Superior temporal gyrus (tissue), 1 donor: Measurements from ENCODE around the gene DNAH5.

Experiments used
- DNase-seq: peaks from one replicate; pipeline ENCODE4 v3.0.0-alpha.2; 2016; ENCODE audit errors: extremely low spot score

The DNAH5 gene

DNA sequence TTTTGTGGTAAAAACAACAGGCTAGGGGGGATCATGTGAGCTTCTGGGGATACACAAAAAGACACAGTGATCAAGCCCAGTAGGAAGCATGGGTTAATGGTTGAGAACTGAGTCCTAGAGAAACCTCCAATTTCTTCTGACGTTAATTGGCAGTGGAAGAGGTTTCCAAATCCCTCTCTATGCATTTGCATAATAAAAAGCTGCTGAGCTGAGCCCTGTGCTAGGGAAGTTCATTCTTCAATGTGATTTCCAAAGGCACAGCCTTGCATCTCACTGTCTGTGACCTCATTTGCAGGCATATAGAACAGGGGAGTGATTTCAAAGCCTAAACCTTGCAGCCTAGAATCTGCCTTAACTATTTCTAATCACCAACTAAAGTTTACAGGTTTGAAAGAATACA lies 812 bp downstream of the DNAH5 start:
- DNase-seq, result no peak

DNA sequence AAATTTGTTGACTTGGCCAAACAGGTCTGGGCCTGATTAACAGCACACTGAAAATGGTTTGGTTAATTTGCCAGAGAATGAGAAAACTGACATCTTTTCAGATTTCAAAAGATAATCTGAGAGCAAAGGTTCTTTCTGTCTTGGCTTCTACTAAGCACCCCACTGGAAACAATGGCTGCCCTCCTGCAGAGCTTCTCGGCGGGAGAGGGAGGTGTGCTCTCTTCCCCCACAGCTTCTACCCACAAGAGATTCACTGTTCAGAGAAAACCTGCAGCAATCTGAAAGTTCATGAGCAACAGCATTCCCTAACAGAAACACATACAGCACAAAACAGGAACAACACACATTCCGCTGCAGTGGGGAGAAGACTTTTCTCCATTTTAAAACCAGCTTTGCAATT lies 3.0 kb downstream of the DNAH5 start:
- DNase-seq, result no peak

DNA sequence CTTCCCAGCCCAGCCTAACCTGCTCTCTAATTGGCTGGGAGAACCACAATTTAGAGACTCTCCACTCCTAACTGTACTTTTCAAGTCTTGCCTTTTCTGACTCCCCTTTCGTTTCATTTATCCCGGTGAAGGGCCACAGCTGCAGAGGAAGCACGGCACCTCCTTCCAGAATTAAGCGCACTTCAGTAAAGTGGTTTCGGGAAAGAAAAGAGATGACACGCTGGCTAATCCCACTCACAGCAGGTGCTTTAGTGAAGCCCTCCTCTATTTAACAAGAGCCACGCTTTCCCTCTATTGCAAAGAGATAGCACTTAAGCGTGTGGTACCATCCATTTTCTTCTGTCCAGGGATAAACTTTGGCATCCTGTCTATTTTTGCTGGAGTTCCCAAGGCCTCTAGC lies 4.8 kb downstream of the DNAH5 start:
- no peak for DNase-seq

DNA sequence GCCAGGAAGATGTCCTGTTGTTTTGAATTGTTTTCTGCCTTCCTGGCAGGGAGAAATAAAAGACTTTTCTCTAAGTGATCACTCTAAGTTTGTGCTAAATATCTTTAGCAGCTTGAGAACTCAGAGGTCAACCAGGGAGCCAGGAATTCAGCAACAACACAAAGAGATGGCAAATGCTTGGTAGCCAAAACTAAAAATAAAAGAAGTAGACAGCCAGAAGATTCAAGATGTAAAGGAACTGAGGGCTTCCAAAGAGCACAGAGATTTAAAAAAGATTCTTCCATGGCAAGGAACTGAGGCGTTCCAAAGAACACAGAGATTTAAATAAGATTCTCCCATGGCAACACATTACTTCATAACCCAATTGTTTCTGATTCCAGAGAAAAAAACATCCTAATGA lies 9.6 kb downstream of the DNAH5 start:
- no peak for DNase-seq

DNA sequence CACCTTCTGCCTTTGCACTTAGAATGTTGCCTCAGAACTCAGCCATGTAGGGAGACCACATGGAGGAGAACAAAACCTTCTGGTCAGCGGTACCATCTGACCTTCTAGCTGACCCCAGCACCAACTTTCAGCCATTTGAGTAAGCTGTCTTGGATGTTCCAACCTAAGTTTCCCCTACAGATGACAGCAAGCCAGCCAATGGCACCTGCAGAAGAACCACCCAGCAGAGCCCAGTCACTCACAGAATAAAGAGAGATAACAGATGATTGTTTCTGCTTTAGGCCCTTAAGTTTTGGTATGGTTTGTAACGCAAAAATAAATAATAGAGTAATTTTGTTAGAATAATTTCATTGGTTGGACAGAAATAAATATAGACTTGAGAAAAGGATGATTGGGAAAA lies 10.4 kb downstream of the DNAH5 start:
- no peak for DNase-seq

DNA sequence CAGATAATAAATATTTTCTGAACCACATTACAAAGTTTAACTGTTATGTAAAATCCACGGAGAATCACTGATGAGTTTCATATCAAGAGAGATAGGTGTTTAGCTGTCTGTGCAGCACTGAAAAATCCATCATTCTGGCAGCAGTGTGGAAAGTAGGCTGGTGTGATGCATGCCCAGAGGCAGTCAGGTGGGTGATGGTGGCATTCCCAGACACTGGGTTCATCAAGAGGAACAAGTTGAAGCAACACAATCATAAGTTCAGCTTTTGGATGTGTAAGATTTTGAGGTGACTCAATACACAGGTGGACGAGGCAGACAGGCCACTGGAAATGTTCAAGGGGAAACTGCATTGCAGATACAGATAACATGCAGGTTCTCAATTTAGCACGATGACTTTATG lies 11.9 kb downstream of the DNAH5 start:
- no peak for DNase-seq

DNA sequence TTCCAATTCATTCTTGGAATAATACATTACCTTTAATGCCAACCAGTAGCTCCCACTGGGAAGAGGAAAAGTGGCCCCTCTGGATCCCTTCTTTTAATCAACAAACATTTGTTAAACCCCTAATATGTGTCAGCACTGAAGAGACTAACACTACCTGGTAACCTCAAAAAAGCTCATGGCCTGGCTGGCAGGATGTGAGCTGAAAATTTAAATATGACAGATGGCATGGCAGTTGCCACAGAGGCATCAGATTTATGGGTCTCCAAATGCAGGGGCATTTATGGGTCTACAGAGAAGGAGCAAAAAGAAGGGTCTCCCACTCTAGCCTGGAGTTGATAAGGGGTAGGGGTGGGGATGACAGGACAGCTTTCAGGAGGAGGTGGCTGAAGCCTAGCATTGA lies 12.5 kb downstream of the DNAH5 start:
- no peak for DNase-seq

DNA sequence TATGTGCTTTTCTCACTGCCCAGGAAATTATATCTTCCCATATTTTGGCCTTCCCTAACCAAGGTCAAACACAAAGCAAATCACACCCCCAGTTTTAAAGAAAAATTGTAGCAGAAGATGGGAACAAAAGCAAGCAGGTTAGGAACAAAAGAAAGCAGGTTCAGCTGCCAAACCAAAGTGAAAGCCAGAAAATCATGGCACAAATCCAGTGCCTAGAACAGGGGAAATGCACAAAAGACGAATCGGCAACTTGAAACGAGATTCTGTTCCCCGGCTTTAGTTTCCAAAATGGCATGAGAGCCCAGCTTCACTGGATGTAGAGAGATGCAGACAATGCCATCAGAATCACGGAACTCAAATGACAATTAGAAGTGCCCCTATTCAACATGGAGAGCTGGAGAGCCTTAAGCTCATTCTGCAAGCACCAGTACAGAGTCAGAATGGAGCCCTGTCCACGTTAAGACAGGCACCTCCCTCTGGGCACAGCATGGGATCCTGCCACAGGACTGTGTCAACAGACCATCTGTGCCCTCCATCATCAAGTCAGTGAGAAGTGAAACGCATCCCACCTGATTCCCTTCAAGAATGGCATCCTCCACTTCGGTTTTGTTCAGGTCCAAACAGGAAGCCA lies 13.8 kb downstream of the DNAH5 start:
- no peak for DNase-seq

DNA sequence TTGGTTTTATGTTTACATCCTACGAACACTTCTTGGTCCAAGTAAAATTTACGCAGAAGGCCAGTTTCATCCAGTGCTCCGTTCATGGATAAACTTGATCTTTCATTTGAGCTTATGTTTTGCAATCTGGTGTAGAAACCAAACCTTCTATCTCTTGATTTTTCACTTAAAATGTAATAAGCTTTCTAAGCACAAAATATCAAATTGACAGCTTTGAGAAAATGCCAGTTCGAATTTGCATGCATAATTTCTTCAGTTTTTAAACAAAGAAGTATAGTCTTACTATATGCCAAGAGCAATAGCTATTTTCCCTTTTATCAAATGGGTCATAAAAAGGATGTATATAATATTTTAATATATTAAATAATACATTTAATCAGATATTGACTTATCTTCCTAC lies 17.8 kb downstream of the DNAH5 start:
- no peak for DNase-seq

DNA sequence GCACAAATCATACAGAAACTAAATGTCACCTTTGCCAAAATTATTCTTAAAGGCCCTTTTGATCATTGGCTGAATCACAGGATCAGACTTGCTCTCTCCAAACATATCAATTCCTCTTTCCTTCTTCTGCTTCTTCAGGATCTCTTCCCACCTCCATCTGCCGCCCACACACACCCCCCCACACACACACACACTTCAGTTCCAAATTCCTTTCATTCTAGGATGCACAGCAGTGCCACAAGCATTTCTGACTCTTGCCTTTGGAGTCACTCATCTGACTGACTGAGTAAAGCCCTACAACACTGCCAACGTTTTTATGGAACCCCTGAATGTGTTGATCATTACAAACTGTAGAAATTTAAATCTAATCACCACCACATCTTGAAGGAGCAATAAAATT lies 22.9 kb downstream of the DNAH5 start:
- DNase-seq, result no peak

DNA sequence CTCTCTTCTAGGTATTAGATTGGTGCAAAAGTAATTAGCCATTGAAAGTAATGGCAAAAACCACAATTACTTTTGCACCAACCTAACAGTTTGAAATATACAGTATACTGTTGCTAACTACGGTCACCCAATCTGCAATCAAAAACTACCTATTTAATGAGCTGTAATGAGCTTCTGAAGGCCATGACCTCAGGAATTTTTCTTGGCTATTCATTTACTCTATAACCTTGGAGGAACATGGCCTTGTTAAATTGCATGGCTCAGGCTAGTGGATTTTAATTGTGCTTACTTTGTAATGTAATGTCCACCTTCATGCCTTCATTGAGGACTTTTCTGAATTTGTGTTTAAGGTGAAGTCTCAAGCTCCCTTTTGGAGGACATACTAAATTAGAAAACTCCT lies 24.7 kb downstream of the DNAH5 start:
- DNase-seq, result no peak

DNA sequence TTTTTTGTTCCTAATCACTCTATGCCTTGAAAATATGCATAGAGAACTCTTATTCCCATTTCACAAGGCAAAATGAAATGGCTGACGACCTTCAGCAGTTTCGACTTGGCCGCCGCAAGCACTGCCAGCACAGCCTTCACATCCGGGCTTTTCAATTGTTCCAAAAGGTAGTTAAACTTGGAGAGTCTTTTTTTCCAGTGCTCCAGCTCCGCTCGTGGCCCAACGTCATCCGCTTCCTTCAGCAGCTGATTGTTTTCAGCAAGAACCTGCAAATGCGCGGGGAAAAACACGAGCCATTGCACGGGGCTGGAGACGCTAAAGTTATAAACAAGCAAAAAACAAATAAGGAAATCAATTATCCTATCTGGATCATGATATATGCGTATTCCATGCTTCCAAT lies 25.4 kb downstream of the DNAH5 start:
- no peak for DNase-seq

DNA sequence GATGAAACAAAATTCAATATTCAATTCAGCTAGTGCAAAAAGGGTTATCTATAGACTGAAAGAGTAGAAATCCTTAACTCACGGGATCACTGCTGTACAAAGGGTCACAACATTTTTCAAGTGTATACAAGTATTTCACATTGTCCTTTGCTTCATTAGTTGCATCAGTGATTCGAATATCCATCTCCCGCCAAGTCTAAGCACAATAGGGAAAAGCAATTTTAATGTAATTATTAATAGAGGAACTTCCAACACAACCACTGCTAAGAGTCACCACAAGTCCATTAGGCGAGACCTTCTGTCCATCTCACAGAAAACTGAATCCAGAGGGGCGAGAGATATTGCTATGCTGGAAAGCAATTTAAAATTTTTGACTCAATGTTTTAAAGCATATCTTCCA lies 27.4 kb downstream of the DNAH5 start:
- DNase-seq, result no peak

DNA sequence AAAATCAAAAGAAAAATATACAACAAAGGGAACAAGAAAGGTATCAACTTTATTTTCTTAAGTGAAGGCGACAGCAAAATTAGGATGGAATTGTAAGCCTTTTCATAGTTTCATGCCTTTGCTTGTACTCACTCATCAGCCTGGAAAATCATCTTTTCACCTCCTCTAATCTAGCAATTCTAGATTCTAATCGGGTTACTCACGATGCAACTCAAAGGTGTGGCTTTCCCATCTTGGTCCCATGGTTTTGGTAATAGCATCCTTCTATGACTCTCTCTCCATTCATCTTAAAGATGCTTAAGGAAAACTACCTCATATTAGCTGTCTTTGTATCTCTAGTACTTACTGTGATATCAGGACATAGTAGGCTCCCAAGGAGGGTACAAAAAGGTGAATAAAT lies 30.5 kb downstream of the DNAH5 start:
- DNase-seq, result no peak

DNA sequence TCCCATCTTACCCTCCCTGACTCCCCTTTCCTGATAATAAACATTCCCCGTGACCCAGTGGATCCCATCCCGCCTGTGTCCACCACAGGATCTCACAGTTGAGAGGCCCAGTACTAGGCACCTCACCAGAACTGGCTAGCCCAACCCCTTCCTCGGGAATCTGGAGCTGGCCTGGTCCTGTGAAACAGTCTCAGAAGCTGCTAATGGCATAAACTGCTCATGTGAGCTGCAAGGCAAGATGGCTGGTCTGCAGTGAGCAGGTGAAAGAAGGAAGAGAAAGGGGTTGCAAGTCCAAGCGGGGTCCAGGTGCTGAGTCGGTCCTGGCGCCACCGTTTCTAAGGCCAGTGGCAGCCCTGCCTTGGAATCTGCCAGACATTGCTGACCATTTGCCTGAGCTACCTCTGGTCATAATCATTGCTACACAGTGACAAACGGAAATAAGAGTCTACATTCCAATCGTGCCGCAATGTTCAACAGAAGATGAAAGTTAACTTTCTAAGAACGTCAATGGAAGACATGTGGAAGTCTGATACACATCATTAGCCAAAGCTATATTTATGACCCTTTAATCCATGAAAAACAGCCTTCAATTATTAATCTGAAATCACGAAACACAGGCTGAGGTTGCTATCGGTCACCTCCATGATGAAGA lies 33.7 kb downstream of the DNAH5 start:
- no peak for DNase-seq

DNA sequence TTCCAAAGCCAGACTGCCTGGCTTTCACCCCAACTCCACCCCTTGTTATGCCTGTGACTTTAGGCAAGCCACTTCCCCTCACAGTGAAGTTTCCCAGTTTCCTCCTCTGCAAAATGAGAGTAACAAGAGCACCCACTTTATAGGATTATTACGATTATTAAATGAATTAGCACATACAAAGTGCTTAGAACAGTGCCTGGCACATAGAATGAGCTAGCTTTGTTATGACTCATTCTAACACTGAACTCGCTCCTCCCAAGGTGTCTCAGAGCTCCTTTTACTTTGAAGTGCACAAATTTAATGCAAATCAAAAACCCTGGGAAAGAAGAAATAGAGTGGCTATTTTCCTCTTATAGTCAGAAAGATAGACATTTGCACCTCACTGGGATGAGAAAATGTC lies 34.3 kb downstream of the DNAH5 start:
- no peak for DNase-seq

DNA sequence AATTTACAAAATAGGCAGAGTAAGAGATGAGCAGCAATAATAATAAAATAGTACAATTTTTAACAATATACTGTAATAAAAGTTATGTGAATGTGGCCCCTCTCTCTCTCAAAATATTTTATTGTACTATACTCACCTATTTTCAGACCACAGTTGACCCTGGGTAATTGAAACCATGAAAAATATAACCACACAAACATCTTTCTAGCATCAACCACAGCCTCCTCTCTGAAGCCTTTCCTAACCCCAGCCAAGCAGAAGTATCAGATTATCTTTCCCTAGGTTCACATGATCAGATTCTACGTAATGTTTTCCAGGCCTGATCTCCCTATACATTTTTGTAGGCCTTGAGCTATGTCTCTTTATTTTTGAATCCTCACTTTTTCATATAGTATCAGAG lies 35.2 kb downstream of the DNAH5 start:
- DNase-seq, result no peak

DNA sequence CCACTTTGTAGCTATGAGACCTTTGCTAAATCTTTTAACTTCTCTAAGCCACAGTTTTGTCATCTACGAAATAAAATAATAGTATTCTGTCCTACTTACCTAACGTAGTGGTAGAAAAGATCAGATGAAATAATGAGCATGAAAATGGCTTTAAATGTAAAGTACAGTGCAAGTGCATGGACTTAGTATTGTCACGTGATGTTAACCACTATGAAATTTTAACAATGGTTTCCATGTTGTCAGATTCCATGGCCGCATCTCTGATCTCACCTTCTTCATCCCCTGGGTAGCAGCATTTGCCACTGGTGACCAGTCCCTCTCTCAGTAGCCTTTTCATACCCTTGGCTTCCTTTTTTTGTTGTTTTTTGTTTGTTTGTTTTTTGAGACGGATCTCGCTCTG lies 45.9 kb downstream of the DNAH5 start:
- no peak for DNase-seq

DNA sequence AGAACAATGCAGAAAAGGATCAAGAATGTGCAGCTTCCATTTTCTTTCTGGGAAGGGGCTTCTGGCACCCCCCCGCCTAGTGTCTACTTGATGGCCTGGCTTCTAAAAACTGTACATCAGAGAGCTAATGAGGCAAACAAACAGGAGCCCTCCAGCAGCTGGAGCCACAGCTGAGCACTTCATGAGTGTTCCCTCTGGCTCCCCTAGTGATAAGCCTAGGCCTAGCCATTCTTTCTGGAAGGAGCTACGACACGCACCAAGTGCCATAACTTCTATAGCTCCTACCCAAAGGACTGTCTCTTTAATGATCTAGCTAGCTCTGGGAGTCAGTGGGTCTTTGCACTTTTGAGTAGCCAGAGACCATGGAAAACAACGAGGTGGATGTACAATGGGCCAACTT lies 66.1 kb downstream of the DNAH5 start:
- no peak for DNase-seq

DNA sequence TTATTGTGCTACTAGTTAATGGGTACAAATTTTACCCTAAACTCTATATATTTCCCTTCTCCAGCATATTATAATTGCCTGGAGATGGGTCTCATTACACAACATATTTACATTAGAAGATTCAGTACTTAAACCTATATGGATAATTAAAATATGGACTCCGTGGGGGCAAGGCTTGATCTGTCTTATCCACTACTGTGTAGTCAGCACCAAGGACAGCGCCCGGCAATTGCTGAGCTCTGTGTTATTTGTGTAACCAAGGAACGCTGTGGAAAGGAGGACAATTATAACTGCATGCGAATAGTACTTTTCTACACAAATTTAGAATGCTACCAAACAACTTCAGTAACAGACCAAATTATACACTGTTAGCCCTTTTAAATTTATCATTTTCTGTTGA lies 77.7 kb downstream of the DNAH5 start:
- DNase-seq, result no peak

DNA sequence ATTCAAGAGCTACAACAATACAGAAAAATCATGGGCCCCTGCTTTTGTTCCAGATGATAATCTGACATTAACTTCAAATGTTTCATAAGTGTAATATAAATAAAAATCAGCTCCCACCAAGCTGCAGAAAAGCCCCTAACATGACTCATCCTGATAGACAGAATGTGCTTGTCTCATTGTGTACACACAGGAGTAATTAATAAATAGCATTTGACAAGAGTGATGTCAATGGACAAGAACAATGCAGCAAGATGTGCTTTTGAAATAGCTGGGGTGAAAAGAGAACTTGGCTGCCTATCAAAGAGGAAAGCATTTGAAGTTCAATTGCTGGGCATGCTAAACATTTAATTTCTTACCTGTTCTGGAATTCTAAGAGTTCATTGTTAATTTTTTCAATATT lies 79.2 kb downstream of the DNAH5 start:
- no peak for DNase-seq

DNA sequence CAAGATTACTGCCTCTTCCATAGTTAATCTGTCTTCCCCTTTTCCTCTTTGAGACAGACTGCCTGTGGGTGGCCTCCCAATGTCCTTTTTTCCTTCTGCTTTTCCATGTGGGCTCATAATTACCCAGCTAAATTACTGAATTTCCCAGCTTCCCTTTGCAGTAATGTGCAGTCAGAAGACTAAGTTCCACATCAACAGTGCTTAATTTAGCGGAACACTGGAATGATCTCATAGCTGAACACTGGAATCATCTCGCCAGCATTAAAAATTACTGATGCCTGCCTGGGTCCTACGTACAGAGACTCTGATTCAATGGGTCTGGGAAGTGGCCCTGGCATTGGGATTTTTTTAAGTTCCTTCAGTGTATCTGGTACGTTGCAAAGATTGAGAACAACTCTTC lies 84.3 kb downstream of the DNAH5 start:
- no peak for DNase-seq

DNA sequence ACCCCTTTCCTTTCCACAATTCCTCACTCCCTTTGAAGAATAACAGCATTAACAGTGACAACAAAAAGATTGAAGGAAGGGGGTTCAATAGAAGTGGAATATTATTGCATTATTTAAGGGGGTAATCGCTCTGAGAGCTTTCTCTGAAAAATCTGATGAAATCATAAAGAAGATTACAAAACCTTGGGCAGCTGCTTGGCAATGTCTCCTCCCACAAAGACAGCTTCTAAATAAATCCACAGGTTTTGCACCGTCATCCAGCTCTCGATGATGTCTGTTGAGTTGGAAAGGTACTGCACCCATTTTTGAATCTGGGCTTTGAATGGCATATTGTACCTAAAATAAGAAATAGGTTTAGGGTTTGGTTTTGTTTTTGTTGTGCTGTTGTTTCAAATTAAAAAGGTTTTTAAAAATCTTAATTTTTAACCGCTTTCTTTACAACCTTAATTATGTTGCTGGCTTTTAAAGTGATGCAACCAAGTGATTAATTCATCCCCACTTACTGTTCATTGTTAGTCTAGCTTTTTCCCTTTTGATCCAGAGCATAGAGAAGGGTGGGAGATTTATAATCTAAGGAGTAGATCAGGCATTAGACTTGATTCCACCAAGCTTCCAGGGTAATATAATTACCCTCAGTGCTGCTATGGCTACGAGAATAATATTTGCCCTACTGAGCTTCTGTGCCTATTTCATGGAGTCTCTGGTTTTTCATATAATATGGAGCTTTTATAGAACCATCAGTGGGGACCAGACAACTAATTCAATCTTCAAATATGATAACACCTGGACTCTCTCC lies 85.0 kb downstream of the DNAH5 start:
- DNase-seq, result no peak
